Kasumi-1 (cell line): ENCODE results near the gene LCN6.
A peak's percentile ranks its signal among the peaks of the same experiment; 100 is the strongest.
"Not testable (repeated sequence)": the region's sequence is repeated elsewhere in the genome, so short reads cannot be mapped to it uniquely, and the experiment has no call there.

Source experiments
- DNase-seq, 2 experiments: peaks; one replicate each; lab custom pipeline; 2025; lab: John Stamatoyannopoulos, UW

Gene LCN6

GRCh38 chr9:136723989-136724388 is 24.3 kb downstream of the LCN6 start:
- no peak for DNase-seq

- no peak for DNase-seq
Measured at GRCh38 chr9:136723362-136723976, 24.9 kb downstream of the LCN6 start.

DNA sequence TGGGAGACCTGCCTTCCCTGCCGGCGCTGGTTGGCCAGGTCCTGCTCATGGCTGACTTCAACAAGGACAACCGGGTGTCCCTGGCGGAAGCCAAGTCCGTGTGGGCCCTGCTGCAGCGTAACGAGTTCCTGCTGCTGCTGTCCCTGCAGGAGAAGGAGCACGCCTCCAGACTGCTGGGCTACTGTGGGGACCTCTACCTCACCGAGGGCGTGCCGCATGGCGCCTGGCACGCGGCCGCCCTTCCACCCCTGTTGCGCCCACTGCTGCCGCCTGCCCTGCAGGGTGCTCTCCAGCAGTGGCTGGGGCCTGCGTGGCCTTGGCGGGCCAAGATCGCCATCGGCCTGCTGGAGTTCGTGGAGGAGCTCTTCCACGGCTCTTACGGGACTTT is 25.4 kb downstream of the LCN6 start:
- DNase-seq: no peak

DNA sequence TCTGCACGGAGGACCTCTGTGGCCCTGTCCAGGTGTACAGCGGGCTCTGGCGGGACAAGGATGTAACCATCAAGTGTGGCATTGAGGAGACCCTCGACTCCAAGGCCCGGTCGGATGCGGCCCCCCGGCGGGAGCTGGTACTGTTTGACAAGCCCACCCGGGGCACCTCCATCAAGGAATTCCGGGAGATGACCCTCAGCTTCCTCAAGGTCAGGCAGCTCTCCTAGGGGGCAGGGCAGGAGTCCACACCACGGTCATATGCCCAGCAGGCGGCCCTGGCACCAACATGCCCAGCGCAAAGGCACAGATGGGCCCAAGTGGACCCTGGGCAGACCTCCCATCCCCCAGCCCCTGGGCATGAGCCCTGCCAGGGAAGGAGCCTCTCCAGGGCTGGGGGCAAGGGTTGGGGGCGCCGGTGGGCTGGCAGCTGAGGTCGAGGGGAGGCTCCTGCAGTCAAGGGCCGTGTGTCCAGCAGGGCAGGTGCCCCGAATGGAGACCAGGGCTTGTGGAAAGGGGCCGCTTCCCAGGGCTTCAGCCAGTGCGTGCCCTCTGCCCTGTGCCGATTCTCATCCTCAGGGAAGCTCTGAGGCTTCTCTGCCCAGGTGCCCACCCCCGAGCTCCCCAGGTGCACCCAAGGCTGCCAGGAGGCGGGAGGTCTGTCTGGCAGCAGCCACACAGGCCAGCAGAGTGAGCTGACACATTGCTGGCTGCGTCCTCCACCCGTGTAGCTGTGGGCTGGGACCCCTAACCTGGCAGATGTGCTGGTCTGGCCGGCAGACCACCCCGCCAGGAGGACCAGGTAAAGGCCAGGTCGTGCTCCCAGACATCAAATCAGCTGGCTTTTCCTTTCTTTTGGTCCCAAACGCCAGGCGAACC is 26.0 kb downstream of the LCN6 start:
- DNase-seq: no peak

- DNase-seq: no peak
Measured at GRCh38 chr9:136721339-136722092, 26.8 kb downstream of the LCN6 start.

GRCh38 chr9:136720898-136721338 is 27.4 kb downstream of the LCN6 start:
- no peak for DNase-seq

DNA sequence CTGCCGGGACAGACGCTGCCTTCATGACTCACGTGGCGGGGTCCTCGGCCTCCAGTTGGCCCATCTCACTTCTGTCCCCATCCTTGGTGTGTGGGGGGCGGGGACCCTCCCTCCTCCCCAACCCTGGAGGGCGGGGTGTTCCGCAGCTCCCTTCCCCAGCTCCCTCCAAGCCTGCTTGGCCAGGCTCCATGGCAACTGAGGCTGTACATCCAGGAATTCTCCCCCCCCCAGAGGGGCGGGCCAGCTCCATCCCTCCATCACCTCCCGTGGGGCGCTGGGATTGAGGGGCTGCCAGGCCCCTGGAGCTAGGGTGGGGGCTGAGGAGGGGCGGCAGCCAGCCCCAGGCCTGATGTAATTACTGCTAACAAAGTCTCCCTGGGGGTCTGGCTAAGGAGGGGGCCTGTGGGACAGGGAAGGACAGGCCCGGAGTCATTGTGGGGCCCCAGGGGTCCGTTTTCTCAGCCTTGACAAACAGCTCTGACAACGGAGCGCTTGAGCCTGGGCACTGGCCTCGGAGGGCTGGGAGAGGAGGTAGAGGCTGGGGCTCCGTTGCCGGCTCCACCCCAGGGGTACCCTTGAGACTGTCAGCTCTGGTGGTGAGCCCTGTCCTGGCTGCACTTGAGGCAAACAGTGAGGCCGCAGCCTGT is 28.0 kb downstream of the LCN6 start:
- no peak for DNase-seq

DNA sequence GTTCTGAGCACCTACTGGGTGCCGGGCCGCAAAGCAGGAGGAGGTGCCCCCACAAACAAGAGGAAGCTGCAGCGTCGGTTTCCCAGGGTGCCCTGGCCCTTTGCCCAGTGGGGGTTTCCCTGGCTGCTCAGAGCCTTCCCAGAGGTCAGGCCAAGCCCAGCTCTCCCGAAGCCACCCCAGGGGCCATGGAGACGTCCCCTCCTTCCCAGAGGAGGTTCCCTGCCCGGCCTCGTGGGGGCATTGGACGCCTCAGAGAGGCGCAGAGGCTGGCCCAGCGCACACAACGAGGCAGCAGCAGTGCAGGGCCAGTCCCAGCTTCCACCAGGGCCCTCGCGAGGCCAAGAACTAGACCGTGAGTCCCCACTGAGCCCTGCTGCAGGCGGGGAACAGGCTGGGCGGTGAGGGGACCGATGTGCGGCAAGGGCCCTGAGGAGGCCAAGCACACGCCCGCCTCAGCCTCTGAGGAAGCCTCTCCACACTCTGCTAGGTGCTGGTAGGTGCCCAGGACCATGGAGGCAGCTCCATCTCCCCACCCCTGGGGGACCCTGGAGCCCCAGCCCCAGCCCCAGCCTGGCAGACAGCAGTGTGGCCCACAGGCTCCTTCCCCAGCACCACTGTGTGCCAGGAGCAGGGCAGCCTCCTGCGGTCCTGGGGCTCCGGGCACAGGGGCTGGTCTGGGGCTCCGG is 29.0 kb downstream of the LCN6 start:
- peak; percentile 31 to 49 for DNase-seq

GRCh38 chr9:136718345-136719194 is 29.8 kb downstream of the LCN6 start:
- no peak for DNase-seq

- no peak for DNase-seq
Measured at GRCh38 chr9:136717399-136717798, 30.9 kb downstream of the LCN6 start.

DNA sequence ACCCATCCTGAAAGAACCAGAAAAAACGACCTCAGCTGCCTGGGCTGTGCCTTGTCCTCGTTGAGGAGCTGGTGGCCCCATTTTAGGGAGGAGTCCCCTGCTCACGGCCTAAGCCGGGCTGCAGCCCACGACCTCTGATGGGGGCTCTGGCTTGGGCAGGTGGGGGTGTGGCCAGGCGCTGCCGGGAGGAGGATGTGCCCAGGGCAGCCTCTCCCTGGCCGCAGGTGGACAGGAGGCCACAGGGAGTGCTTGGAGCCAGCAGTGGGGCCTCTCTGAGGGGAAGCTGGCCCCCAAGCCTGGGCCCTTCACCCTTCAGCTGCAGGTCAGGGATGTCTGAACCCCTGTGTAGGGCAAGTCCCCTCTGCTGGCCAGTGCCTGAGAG is 33.4 kb downstream of the LCN6 start:
- no peak for DNase-seq

- DNase-seq: no peak
Measured at GRCh38 chr9:136714096-136714892, 34.0 kb downstream of the LCN6 start.

GRCh38 chr9:136713550-136713949 is 34.8 kb downstream of the LCN6 start:
- DNase-seq: no peak

- DNase-seq: no peak
Measured at GRCh38 chr9:136712690-136713544, 35.4 kb downstream of the LCN6 start.

DNA sequence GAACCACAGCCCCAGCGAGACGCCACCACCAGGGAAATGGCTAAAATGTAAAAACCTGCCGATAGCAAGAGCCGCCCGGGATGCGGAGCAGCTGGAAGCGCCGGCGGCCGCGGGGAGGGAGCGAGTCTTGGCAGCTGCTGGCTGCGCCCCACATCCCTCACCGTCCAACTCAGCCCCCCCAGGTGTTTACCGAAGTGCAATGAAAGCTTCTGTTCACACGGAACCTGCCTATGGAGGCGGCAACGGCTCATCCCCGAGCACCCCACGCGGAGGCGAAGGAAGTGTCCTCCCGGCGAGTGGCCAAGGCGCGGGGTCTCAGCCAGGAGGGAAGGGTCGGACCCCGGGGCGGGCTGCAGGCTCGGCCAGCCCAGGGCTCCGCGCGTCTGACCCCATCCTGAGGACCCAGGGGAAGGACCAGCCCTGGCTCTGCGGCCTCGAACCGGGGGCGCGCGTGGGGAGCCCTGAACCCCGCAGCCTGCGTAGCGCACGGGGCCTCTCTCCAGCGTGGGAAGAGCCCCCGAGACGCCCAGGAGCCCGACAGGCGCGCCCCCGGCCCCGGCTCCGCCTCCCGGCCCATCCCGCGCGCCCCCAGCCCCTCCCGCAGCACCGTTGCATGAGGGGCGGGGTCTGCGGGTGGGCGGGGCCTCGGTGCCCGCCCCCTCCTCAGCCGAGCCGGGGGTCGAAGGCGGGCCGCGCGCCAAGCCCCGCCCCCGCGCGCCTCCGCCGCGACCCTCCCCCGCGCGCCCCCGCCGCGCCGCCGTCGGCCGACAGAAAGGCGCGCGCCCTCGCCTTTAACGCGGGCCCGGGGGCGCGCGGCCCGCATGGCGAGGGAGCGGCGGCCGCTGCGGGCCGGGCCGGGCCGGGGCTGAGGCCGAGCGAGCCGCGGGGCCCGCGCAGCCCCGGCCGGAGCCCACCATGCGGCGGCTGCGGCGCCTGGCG is 36.3 kb downstream of the LCN6 start, which contains the start of gene DIPK1B:
TSS of gene DIPK1B (plus strand) at position 822 of the 939 bp plus-strand sequence. CDS start at position 916, 94 bp downstream.
- peak in 1 of 2 experiments; percentile 31 for DNase-seq

DNA sequence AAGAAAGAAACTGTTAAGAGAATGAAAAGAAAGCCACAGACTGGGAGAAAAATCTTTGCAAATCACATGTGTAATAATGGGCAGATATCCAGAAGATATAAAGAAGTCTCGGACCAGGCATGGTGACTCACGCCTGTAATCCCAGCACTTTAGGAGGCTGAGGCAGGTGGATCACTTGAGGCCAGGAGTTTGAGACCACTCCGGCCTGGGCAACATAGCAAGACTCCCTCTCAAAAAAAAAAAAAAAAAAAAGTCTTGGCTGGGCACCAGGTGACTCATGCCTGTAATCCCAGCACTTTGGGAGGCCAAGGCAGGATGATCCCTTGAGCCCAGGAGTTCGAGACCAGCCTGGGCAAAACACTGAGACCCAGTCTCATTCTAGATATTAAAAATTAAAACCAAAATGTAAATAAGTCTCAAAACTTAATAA is 37.1 kb downstream of the LCN6 start:
- DNase-seq: not testable (repeated sequence)

DNA sequence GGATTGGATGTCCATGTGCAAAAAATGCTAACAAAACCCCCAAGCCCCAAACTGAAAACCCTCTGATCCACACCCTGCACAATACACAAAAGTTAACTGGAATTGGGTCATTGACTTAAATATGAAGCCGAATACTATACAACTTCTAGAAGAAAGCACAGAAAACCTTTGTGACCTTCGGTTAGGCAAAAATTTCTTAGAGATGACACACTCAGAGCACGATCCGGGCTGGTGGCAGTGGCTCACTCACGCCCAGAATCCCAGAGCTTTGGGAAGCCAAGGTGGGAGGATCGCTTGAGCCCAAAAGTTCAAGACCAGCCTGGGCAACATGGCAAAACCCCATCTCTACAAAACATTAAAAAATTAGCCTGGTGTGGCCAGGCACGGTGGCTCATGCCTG is 37.8 kb downstream of the LCN6 start:
- no peak for DNase-seq
